HS-27A (cell line): Measurements from ENCODE around the gene CRELD1.
A peak's percentile ranks its signal among the peaks of the same experiment; 100 is the strongest.

Experiments used
- DNase-seq: peaks from one replicate; pipeline ENCODE4 v3.0.0-alpha.2; 2012; ENCODE audit warnings: low read depth, missing footprints

CRELD1 gene

DNA sequence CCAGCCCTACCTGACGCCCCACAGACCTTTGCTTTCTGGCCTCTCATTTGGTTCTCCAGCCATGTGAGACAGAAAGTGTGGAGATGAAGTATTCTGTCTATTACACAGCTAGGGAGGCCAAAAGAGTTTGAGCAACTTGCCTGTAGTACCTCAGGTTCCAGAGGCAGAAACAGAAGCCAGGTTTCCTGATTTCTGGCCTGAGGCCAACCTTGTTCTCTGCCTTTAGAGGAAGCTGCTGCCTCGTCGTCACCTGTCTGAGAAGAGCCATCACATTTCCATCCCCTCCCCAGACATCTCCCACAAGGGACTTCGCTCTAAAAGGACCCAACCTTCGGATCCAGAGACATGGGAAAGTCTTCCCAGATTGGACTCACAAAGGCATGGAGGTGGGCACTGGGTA is 27.2 kb upstream of the CRELD1 start:
- no peak for DNase-seq

GRCh38 chr3:9908286-9908685 is 25.3 kb upstream of the CRELD1 start:
- no peak for DNase-seq

- DNase-seq: no peak
These were observed 24.2 kb upstream of the CRELD1 start for GRCh38 chr3:9909221-9910013.

DNA sequence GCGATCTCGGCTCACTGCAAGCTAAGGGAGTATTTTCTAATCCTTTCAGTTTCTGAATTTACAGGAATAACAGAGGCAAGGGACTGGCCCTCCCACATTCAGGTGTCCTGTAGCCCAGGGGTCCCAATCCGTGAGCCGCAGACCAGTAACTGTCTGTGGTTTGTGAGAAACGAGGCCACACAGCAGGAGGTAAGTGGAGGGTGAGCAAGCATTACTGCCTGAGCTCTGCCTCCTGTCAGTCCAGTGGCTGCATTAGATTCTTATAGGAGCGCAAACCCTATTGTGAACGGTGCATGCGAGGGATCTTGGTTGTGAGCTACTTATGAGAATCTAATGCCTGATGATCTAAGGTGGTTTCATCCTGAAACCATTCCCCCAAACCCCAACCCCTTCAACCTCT is 21.8 kb upstream of the CRELD1 start:
- DNase-seq: no peak

- no peak for DNase-seq
These were observed 21.2 kb upstream of the CRELD1 start for GRCh38 chr3:9912294-9912935.

DNA sequence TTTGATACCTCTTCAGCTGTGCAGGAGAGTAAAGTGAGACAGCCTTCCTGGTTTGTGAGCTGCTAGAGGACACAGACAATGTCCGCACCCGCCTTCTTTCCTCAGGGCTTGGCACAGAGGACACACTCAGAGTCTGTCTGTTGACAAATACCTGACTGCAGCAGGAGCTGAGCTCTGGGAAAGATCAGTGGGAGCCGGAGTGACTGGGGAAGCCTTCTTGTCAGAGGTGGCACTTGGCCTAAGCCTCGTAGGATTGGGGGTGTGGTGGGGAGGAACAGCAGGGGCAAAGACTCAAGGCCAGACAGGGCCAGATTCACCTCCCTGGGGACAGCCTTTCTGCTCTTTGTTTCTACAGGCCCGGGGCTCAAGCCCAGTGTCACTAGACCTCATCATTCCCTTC is 20.0 kb upstream of the CRELD1 start:
- DNase-seq: no peak

GRCh38 chr3:9914011-9914410 is 19.6 kb upstream of the CRELD1 start:
- DNase-seq: no peak

DNA sequence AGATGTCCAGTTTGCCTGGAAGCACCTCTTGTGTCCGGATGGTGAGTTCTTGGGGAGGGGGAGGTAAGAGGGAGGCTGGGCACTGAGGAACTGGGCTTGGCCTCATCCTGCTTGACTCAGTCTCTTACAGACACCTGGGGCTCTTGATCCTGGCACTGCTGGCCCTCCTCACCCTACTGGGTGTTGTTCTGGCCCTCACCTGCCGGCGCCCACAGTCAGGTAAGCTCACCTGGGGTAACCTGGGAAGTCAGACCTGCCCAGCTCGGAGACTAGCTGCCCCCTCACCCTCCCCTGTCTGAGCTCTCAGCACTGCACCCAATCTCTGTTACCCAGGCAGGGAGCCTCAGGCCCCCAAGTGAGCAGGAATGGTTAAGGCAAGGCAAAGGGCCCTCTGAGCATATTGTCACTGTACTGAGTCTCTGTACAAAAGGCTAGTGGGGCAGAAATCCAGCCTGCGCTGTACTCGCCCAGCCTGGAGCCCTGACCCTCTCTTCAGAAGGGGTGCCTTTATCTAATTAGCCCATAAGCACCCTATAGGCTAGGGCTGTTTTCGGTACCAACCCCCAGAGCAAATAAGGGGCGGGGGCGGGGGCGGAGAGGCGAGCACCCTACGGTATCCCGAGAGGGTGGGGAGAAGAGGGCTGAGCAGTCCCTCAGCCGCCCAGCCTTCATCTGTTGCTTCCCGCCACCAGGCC is 18.9 kb upstream of the CRELD1 start:
- no peak for DNase-seq

GRCh38 chr3:9915254-9916141 is 18.1 kb upstream of the CRELD1 start:
- DNase-seq: peak; percentile 46

GRCh38 chr3:9916346-9916733 is 17.3 kb upstream of the CRELD1 start:
- DNase-seq: no peak

- DNase-seq: peak; percentile 53
These were observed 16.6 kb upstream of the CRELD1 start, which contains the start of gene IL17RC for GRCh38 chr3:9916734-9917680. TSS of gene IL17RC (plus strand) at chr3:9917098. CDS start at chr3:9917316, 218 bp downstream.

GRCh38 chr3:9917820-9918219 is 15.8 kb upstream of the CRELD1 start:
- no peak for DNase-seq

GRCh38 chr3:9918261-9919038 is 15.2 kb upstream of the CRELD1 start:
- DNase-seq: no peak

DNA sequence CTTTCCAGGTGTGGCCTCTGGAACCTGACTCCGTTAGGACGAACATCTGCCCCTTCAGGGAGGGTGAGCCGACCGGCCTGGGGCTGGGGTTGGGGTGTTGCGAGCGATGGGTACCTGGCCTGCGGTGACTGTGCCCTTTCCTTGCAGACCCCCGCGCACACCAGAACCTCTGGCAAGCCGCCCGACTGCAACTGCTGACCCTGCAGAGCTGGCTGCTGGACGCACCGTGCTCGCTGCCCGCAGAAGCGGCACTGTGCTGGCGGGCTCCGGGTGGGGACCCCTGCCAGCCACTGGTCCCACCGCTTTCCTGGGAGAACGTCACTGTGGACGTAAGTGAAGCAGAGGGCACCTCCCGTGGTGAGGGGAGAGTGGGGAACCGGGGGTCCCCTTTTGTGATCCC is 5.5 kb upstream of the CRELD1 start:
- DNase-seq: no peak

DNA sequence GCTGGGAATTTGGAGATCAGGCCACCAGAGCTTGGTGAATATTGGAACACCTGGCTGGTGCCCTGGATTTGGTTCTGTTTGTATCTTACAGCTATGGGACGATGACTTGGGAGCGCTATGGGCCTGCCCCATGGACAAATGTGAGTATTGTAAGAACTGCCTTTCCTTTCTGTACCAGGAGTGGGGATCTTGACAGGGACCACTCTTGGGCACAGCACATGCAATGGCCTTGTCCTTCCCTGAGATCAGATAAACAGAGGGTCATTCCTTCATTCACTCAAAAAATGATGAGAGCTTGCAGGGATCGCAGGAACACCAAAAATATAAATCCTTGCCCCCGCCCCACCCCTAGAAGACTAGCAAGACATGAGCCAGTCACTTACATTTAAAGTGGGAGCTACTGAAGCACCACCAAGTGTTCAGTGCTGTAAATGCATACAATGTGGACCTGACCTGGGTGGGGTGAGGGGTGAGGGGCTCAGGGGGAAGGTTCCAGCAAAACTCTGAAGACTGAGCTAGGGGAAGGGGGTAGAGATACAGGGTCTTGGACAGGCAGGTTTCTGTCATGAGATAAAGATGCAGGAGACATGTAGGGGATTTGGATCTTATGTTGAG is 2.7 kb upstream of the CRELD1 start:
- no peak for DNase-seq

DNA sequence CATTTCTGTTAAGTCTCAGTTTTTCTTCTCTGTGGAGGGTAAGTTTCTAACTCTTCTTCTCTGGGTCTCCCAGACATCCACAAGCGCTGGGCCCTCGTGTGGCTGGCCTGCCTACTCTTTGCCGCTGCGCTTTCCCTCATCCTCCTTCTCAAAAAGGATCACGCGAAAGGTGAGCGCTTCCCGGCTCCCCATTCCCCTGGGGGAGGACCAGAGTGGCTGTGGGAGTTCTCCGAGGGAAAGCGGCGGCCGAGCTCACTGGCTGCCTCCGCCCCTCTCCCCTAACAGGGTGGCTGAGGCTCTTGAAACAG is 1.1 kb upstream of the CRELD1 start:
- no peak for DNase-seq

- DNase-seq: peak; percentile 60
These were observed 632 bp upstream of the CRELD1 start for GRCh38 chr3:9932843-9933560.

DNA sequence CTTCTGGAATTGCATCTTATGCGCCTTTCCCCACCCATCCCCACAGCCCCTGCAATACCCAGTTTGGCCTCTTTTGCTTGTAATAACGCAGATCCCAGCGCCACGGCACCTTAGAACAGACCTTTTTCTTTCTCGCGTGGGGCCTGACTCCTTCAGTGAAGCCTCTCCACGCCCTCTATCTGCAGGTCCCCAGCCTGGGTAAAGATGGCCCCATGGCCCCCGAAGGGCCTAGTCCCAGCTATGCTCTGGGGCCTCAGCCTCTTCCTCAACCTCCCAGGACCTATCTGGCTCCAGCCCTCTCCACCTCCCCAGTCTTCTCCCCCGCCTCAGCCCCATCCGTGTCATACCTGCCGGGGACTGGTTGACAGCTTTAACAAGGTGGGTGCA is 594 bp downstream of the CRELD1 start:
- no peak for DNase-seq

GRCh38 chr3:9934993-9935392 is 1.4 kb downstream of the CRELD1 start:
- DNase-seq: no peak
